ENCODE results near the gene UNC13D. TPM values are rescaled to one million over a fixed set of nuclear protein-coding genes. Genes with fewer than 3 reads are reported as not detected.

UNC13D gene
- total and polyA plus RNA-seq, 9 of the 15 experiments (the other 6 are each of a cell fraction or from before 2014, with no cell fraction given) = 0.86 to 244 (median 69.2) TPM

- TF ChIP-seq, protein P1, sequence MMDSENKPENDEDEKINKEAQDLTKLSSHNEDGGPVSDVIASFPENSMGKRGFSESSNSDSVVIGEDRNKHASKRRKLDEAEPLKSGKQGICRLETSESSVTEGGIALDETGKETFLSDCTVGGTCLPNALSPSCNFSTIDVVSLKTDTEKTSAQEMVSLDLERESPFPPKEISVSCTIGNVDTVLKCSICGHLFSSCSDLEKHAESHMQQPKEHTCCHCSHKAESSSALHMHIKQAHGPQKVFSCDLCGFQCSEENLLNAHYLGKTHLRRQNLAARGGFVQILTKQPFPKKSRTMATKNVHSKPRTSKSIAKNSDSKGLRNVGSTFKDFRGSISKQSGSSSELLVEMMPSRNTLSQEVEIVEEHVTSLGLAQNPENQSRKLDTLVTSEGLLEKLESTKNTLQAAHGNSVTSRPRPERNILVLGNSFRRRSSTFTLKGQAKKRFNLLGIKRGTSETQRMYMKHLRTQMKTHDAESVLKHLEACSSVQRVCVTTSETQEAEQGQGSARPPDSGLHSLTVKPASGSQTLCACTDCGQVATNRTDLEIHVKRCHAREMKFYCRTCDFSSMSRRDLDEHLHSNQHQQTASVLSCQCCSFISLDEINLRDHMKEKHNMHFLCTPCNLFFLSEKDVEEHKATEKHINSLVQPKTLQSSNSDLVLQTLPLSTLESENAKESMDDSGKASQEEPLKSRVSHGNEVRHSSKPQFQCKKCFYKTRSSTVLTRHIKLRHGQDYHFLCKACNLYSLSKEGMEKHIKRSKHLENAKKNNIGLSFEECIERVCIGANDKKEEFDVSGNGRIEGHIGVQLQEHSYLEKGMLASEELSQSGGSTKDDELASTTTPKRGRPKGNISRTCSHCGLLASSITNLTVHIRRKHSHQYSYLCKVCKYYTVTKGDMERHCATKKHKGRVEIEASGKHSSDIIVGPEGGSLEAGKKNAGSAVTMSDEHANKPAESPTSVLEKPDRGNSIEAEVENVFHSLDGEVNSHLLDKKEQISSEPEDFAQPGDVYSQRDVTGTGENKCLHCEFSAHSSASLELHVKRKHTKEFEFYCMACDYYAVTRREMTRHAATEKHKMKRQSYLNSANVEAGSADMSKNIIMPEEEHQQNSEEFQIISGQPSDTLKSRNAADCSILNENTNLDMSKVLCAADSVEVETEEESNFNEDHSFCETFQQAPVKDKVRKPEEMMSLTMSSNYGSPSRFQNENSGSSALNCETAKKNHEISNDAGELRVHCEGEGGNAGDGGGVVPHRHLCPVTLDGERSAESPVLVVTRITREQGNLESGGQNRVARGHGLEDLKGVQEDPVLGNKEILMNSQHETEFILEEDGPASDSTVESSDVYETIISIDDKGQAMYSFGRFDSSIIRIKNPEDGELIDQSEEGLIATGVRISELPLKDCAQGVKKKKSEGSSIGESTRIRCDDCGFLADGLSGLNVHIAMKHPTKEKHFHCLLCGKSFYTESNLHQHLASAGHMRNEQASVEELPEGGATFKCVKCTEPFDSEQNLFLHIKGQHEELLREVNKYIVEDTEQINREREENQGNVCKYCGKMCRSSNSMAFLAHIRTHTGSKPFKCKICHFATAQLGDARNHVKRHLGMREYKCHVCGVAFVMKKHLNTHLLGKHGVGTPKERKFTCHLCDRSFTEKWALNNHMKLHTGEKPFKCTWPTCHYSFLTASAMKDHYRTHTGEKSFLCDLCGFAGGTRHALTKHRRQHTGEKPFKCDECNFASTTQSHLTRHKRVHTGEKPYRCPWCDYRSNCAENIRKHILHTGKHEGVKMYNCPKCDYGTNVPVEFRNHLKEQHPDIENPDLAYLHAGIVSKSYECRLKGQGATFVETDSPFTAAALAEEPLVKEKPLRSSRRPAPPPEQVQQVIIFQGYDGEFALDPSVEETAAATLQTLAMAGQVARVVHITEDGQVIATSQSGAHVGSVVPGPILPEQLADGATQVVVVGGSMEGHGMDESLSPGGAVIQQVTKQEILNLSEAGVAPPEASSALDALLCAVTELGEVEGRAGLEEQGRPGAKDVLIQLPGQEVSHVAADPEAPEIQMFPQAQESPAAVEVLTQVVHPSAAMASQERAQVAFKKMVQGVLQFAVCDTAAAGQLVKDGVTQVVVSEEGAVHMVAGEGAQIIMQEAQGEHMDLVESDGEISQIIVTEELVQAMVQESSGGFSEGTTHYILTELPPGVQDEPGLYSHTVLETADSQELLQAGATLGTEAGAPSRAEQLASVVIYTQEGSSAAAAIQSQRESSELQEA (IDR thresholded peaks at IDR 0.05; ENCODE audit: low read depth) = no peak
- TF ChIP-seq ZNF57 (CRISPR knock-in tag; IDR thresholded peaks at IDR 0.05) (0 out of 2 replicates have a peak, but pooled peaks have one; percentile 26), ZBTB49 (CRISPR knock-in tag; IDR thresholded peaks at IDR 0.05; ENCODE audit: borderline replicate concordance) (no peak), ZNF347 (CRISPR knock-in tag; IDR thresholded peaks at IDR 0.05; ENCODE audit: low read depth) (no peak), ZNF140 (CRISPR knock-in tag; IDR thresholded peaks at IDR 0.05) (no peak), ZBTB40 (IDR thresholded peaks at IDR 0.05) (peak; percentile 77), ZBTB40 (CRISPR knock-in tag; IDR thresholded peaks at IDR 0.05) (no peak)
These were observed 11.3 kb upstream of the UNC13D start, which contains the start of gene WBP2 (continued) for GRCh38 chr17:75855310-75856061.
